Loucy (cell line): ENCODE data around the gene FCHSD2.

ENCODE experiments used
- CTCF ChIP-seq: fragments of 200-600 bp; sonication (generic); conservative IDR thresholded peaks from 2 replicates; pipeline ENCODE4 v1.5.1; 2014; ENCODE audit warnings: mild to moderate bottlenecking, antibody characterized with exemption, low read length
- EZH2phosphoT487 ChIP-seq: fragments of 200-600 bp; IDR thresholded peaks from 2 replicates; pipeline ENCODE4 v1.6.1; 2018; ENCODE audit warnings: antibody characterized with exemption, mild to moderate bottlenecking, moderate library complexity, borderline replicate concordance

DNA sequence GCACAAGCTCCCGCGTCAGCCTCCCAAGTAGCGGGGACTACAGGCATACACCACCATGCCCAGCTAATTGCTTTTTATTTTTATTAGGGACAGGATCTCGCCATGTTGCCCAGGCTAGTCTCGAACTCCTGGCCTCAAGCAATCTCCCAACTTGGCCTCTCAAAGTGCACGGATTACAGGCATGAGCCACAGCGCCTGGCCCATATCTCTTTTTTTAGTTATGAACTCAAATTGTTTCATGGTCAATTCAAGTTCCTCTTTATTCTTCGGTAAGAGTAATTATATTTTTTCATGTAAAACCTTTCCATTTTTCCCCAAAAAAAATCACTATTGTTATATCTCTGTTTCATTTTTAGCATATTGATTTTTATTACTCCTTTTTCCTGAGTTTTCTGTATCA, 25.5 kb downstream of the FCHSD2 start:
- TF ChIP-seq CTCF, result no peak
- TF ChIP-seq EZH2phosphoT487, result no peak
